NCI-H2107 treated with DMSO at 0.1 percent for 48 hours (cell line): ENCODE results near the gene MYO5B.
"Not testable (repeated sequence)": the region's sequence is repeated elsewhere in the genome, so short reads cannot be mapped to it uniquely, and the experiment has no call there.

Source experiments
- DNase-seq: peaks from one replicate; lab custom pipeline; 2025; ENCODE audit not compliant: unreplicated experiment; lab: John Stamatoyannopoulos, UW

Gene MYO5B

DNA sequence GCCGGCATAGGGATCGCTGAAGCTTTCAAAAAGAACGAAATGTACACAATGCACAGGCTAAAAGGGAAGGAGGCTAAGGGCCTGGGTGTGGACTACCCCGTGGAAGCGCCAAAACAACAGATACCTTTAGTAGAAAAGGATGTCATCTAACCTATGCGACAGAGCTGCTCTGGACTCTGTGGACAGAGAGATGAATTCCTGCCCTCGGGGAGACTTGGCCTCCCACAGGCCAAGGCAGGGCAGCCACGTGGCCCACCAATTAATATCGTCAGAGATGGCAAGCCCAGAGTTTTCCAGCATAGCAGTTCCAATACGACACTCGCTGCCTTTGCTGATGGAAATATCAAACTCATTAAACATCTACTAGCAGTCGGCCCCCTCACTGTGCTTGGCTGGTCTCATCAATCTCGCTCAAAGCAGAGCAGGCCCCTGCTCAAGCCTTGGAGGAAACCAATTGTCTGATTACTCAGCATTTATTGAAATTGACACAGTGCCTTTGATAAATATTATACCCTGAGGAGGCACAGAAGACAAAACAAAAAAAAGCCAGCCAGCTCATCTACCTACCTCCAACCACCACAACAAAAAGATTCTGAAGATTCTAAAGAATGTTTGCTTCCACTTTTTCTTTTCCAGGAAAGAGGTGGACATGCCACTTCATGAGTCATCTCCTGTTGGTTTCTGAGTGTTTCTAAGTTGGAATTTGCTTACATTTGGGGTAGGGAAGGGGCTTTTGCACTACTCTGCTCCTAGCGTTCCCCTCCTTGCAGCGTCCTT, 302.6 kb downstream of the MYO5B start:
- no peak for DNase-seq

DNA sequence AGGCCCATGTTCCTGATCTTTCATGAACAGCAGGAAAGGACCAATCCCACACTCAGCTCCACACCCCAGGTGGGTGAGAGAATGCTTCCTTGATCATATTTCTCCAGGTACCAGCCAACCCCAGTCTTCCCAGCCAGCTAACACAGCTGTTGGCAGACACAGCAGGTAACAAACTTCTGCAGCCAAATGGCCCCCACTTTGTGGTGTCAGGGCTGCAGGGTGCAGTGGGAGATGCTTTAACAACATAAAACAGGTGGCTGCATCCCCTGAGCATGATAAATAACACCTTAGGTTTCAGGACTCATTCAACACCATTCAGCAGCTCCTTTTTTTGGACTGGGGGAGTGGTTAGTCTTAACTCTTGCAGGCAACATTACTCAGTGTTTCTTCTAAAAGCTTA, 304.9 kb downstream of the MYO5B start:
- peak; percentile 98 for DNase-seq

DNA sequence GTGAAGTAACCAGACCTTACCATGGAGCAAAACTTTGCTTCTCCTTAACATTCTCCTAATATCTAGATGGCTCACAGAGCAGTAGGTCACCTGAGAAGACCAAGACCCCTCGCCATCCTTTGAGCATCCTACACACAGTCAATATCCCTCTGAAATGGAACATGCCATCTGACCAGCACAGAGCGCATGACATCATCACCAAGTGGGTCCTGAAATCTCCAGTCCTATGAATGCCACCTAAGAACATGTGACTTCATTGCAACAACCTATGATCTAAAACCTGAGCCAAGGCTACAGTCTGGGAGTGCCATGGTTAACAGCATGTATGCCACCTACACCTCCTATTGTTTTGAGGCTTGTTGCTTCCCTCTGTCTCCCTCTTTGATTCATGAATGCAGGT, 305.4 kb downstream of the MYO5B start:
- not testable (repeated sequence) for DNase-seq

DNA sequence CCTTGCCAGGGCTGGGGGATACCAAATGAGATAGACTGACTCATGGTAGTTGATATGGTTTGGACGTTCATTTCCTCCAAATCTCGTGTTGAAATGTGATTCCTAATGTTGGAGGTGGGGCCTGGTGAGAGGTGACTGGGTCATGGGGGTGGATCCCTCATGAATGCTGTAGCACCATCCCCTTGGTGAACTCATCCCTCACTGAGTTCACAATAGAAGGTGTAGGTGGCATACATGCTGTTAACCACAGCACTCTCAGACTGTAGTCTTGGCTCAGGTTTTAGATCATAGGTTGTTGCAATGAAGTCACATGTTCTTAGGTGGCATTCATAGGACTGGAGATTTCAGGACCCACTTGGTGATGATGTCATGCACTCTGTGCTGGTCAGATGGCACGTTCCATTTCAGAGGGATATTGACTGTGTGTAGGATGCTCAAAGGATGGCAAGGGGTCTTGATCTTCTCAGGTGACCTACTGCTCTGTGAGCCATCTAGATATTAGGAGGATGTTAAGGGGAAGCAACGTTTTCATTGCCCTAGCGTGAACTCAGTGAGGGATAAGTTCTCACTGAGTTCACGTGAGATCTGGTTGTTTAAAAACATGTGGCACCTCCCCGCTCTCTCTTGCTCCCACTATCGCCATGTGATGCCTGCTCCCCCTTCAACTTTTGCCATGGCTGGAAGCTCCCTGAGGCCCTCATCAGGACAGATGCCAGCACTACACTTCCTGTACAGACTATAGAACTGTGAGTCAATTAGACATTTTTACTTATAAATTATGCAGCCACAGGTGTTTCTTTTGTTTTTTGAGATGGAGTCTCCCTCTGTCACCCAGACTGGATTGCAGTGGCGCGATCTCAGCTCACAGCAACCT, 307.8 kb downstream of the MYO5B start:
- DNase-seq, result no peak

DNA sequence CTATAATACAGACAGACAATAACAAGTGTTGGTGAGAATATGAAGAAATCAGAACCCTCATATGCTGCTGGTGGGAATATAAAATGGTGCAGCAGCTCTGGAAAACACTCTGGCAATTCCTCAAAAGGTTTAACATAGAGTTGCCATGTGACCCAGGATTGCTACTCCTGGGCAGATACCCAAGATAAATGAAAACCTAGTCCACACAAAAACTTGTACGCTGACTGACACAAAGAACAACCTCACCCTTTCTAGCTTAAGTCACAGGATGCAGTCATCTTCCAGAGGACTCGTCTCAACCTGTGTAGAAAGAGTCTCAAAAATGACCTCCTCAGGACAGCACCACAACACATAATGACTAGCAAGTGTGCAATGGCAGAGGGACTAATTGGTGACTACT, 310.0 kb downstream of the MYO5B start:
- no peak for DNase-seq

DNA sequence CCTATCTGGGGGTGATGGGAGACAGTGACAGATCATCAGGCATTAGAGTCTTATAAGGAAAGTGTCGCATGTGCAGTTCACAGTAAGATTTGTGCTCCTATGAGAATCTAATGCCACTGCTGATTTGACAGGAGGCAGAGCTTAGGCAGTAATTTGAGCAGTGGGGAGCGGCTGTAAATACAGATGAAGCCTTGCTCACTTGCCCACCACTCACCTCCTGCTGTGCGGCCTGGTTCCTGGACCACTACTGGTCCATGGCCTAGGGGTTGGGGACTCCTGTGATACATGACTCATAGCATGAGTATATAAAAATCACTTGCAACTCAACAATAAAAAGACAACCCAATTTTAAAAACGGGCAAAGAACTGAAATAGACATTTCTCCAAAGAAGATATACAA, 310.5 kb downstream of the MYO5B start:
- no peak for DNase-seq

DNA sequence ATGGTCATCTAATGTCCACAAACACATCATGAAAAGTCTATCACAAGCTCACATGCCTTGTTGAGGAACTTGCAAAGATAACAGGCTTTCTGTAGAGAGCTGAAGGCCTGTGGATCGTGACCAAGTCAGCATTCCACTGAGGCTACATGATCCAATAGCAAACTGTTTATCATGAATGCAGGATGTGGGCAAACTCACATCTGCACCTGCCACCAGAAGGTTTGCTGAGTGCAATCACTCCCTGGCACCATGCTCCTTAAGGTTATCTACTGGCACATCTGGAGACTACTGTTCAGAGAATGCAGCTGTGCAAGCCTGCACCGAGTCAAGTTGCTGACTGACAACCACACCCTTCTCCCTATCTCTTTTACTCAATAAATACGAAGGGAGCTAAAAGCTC, 314.3 kb downstream of the MYO5B start:
- no peak for DNase-seq

DNA sequence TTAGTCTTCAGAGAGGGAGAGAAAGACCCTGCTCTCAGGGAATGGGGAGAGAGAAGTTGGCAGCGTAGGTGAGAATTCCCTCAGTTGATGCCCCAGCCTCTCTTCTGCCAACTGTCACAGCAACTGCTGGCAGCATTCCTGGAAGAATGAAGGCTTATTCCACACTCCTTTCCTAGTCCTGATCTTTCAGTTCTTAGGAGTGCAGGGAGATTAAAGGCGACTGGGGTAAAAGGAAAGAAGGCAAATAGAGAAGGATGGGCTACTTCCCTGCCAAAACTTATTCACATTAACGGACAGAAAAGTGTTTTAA, 315.7 kb downstream of the MYO5B start:
- DNase-seq, result no peak

DNA sequence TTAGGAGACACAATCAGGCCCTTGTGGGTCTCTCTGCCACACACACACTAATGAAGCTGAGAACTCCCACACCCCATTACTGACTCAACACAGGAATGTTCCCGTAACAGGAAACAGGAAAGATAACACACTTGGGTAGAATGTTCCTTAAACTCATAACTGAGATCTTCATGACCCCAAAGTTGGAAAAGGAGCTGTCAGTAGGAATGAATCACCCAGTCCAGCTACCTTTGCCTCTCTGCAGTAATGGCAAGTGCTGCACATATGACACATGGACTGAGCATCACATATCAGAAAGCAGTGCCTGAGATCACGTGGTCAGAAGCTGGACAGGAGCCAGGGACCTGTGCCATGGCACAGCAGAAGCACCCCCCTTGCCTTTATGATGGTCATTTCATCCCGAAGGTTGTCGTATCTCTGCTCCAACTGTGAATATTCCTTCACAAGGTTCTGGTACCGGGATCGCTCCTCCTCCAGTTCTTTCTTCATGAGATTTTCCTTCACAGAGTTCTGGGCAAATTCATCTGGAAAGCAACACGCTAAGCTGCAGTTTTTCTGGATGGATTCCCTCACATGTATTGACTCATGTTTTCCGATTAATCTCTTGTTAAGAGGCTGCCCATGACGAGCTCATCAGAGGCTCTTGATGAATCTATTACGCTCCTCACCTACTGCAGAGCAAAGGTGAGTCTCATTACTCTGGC, 316.2 kb downstream of the MYO5B start:
- no peak for DNase-seq

DNA sequence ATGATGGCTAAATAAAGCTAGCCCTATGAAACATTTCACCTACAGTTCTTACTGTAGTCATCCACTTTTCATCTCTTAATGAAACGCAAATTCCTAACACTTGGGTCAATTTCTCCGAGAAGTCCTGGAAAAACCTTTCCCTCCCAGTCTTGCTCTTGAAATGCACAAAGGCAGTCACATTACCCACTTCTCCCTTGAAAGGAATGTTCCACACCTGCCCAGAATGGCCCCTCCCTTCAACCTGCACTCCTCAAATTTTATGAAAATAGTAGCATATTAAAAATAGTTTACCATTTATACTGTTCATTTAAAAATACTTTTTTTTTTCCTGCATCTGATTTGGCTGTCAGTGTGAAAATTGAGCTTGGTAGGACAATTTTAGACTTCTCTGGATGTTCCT, 316.9 kb downstream of the MYO5B start:
- no peak for DNase-seq

DNA sequence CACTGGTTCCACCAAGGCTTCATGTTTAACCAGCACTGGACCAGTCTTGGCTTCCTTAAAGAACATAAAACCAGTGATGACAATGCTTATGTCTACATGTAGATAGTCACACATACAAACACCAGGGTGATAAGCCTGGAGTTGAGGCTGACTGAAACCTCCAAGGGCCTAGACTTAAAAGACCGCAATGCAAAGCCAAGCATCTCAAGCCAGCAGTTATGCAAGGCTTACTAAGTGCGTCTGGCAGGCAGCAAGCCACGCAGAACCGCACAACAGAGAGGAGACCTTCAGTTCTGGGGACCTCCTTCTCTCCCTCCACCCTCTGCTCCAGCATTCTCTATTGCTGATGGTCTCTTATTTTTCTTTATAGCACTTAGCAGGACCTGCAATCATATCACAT, 318.4 kb downstream of the MYO5B start:
- no peak for DNase-seq

DNA sequence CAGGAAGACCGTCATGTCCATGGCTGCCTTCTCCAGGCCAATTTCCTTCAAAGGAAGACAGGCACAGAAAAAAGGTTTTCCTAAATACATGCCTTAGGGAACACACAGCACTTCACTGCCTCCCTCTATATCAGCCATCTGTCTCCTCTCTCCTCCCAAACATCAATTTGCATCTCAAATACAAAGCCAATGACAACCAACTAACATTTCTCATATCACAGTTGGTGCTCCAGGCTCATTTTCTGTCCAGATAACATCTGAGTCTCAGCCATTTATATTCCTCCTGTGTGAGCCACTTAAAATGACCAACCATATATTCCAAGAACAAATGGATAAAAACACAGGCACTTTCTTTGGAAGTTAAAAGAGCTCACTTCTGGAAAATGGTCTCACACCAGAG, 319.2 kb downstream of the MYO5B start:
- DNase-seq, result no peak

DNA sequence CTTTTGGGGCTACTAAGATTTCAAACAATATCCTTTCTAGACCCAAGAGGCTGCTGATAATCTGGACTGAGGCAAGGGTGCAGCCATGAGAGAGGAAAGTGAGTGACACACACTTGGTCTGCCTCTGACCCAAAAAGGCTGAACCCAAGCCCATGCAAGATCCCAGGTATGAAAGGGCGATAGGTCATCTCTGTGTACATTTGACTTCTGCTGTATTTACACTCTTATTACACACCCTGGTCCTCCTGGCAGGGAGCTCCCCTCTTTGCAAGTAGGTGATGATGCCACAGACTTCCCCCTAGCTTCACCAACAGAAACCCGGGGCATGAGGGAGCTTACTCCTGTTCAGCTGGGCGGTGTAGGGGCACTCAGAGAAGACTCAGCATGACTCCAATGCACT, 319.8 kb downstream of the MYO5B start:
- no peak for DNase-seq

DNA sequence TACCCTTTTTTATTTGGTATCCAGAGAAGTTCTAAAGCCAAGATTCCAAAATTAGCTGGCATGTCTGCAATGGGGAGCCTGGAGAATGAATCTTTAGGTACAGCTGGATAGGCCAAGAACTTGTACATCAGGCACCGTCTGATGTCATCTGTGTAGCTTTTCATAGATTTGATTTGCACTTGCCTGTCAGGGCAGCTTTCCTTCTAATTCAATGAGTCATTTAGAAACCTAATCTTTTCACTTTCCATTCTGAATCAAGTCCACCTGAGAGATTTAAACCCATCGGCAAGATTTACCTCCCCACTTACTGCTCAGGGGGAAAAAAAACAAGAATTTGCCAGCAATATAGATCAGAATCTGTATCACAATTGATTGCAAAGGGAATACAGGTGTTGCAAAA, 320.7 kb downstream of the MYO5B start:
- DNase-seq, result no peak

DNA sequence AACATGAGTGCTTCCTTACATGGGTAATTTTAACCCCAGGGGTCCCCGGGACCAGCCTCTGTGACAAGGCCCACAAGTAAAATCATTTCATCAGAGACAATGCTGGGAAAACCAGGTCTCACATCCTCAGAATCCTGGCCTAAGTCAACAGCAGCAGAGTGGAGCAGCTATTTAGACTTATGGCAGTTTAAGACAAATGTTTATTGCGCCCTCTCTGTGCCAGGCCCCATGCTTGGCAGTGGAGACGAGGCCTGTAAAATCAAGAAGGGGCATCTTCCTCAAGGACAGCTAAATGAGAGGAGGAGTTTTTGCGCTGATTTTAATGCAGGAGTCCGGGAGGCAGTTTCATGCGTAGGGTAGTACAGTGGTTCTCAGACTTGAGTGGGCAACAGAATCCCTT, 325.6 kb downstream of the MYO5B start:
- peak; percentile 64 for DNase-seq

DNA sequence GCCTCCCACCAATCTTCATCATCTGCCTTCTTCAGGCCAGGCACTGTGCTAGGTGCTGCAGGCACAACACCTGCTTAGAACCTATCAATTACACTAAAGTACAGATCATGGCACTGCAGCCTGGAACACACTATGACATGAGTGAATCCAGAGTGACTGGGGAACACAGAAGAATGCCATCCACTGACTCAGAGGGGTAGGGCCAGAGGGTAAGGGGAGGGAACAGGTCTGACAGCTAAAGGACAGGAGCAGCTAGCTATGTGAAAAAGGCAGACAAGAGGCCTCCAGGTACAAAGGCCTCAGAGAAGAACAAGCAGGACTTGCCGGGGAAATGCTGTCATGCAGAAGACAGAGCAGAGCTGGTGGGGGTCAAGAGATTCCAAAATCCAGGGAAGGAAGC, 328.3 kb downstream of the MYO5B start:
- no peak for DNase-seq

DNA sequence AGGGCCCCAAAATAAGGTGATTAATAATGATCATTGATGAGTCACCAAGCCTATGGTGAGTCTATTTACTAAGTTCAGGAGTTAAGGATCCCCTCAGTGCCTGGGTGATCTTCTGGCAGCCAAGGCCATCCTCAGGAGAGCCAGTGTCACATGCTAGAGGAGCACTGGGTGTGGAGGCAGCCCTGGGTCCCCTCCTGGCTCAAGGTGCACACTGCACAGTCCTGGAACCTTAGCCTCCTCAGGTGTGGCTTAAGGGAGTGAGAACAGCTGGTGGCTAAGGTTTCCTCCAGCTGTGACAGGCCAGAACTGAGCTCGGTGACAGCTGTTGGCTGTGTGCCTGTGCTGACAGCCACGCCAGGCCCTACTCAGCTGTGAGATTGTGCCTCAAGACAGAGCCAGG, 329.5 kb downstream of the MYO5B start:
- no peak for DNase-seq

DNA sequence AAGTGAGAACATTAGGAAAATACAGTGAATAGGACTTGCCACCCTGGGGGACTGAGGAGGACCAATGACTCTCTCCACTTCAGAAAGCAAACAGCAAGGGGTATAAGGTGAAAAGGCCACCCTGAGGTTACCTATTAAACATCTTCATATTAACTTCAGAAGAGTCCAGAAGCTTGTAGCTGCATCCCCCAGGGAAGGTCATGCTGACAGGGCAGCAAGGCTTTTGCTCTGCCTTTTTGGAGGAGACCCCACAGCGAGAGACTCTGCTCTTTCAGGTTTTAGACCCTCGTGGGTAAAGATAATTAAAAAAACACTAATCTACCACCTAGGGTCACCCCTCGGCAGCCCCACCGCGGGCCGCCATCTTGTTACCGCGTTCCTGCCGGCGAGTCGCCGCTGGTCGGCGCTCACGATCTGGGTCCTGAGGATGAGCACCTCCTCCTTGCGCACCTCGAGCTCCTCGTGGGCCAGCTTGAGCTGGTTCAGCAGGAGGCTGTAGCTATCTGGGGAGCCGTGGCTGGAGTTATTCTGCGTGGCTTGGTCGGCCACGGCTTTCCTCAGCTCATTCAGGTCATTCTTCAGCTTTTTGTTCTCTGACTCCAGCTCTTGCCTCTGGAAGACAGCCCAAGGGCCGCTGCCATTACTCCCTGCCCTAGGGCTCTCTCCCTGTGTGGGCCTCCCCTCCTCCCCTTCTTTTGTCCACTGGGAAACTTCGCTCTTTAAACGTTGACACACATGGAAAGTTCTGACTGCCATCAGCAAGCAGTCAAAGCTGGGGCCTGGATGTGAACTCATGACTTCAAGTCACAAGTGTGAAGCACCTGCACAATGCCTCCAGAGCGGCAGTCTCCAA, 331.0 kb downstream of the MYO5B start:
- DNase-seq, result no peak

DNA sequence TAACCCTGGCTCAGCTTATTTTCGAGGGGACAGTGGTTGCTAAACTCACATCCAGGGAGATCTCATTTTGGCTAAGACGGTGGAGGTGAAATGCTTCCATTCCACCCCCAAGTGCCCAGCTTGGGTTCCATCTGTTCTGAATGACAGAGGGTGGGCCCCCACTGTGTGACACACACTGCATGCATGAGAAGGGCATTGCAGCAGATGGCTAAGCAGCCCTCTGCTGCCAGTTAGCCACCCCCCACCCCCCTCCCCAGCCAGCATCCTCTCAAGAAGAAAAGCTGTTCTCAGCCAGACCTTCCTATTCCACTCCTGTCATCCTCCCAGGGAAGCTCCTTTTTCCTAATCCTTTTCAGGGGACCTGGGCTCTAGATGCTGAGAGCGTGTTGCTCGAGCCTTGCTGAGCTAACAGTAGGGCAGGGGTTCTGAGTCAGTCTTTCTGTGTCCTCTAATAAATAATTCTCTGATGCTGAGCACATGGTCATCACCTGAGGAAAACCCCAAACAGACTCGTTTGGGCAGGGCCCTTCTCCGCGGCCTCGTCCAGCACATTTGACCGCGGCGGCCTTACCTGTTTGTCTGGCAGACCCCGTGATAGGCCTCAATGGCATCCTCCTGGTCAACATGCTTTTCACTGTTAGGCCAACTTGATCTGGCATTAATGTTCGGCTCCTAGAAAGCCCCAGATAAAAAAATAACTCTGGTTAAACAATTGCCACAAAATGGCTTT, 332.1 kb downstream of the MYO5B start:
- DNase-seq, result no peak

DNA sequence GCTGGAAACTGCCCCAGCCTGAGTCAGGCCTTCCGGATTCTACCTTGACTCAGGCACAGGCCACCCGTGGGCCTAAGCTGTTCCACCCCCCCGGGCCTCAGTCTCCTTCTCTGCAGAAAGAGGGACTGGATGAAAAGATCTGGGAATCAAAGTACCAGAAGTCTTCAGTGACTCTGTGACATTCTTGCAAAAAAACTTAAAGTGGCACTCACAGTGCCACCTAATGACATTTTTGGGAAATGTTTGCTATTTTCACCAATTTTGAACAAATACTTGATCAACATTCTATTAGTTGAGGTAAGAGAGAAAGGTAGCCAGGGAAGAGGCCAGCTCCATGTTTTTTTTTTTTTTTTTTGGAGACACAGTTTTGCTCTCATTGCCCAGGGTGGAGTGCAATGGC, 333.3 kb downstream of the MYO5B start:
- no peak for DNase-seq
